ENCODE results near the gene MKI67. TPM values are rescaled to one million over a fixed set of nuclear protein-coding genes. Genes with fewer than 3 reads are reported as not detected.
A peak's percentile ranks its signal among the peaks of the same experiment; 100 is the strongest.

The MKI67 gene
- polyA plus RNA-seq, 2 of the 4 experiments (the other 2 are of a cell fraction), result 33.8 to 51.7 TPM

DNA sequence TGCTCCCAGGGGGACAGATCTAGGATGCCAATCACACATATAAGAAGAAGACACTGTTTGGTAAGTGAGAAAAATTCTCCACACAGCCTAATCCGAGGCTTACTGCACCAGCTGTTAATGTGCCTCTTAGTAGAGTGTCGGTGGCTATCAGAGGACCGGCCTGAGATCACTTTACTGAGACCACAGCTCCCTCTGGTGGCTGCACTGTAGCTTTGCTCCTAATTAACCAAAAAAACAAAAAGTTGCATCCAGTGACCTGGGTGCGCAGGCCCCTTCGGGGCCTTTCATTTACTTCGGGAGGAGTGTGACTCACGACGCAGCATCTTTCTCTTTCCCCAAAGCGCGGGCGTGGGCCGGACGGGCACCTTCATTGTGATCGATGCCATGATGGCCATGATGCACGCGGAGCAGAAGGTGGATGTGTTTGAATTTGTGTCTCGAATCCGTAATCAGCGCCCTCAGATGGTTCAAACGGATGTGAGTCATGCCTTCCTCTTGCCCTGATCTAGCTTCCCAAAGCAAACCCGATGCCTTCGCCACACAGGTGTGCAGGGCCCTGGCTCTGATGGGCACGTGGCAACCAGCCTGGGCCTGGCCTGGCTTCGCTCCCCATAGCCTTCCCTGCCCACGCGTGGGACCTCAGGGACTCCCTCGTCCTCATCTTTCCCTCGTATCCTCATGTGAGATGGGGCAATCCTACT, 56.7 kb downstream of the MKI67 start (continued):
- TF ChIP-seq, protein P1, sequence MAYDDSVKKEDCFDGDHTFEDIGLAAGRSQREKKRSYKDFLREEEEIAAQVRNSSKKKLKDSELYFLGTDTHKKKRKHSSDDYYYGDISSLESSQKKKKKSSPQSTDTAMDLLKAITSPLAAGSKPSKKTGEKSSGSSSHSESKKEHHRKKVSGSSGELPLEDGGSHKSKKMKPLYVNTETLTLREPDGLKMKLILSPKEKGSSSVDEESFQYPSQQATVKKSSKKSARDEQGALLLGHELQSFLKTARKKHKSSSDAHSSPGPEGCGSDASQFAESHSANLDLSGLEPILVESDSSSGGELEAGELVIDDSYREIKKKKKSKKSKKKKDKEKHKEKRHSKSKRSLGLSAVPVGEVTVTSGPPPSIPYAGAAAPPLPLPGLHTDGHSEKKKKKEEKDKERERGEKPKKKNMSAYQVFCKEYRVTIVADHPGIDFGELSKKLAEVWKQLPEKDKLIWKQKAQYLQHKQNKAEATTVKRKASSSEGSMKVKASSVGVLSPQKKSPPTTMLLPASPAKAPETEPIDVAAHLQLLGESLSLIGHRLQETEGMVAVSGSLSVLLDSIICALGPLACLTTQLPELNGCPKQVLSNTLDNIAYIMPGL (CRISPR knock-in tag; IDR thresholded peaks at IDR 0.05; ENCODE audit: borderline replicate concordance), result no peak

DNA sequence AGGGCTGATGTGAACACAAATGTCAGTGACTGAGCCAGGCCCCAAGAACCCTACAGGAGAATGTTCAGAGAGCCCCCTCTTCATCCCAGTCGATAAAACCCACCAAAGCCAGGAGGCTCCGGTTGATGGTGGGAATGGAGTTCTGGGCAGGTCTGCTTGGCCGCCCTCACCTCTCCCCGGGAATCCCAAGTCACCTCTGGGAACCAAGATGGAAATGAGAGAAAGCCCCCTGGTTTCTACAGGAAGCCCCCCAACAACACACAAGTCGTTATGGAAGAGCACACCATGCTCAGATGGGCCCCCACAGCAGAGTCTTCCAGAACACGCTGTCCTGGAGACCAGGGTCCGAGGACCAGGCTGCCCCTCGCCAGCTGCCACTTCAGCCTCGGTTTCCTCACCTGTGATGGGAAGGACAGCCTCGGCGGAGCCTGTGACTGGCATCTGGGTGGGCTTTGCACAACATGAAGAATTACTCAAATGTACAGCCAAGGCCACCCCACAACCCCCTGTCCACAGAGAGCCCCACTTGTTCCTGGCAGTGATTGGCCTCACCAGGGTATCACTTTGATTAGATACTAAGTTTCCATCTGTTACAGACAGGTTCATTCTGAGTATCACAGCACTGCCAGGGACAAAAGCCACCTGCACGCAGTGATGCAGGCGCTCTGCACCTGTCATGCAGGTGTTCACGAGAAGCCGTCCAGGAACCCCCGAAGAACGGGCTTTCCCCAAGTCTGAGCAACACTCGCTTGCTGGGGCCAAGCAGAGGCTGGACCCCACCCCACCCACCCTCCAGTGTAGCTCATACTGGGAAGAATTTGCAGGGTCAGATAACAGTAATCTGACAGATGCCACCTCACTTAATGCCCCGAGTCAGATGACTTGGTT, 57.6 kb downstream of the MKI67 start:
- H3K4me3 ChIP-seq, result no peak overlapping the region
- no peak for TF ChIP-seq POLR2A (IDR thresholded peaks at IDR 0.05; ENCODE audit: low read length)
- TF ChIP-seq, protein P2, sequence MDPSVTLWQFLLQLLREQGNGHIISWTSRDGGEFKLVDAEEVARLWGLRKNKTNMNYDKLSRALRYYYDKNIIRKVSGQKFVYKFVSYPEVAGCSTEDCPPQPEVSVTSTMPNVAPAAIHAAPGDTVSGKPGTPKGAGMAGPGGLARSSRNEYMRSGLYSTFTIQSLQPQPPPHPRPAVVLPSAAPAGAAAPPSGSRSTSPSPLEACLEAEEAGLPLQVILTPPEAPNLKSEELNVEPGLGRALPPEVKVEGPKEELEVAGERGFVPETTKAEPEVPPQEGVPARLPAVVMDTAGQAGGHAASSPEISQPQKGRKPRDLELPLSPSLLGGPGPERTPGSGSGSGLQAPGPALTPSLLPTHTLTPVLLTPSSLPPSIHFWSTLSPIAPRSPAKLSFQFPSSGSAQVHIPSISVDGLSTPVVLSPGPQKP (IDR thresholded peaks at IDR 0.05; ENCODE audit: low read depth, low read length), result no peak
- TF ChIP-seq NR3C1 (IDR thresholded peaks at IDR 0.05), result no peak
- TF ChIP-seq ZFP36 (IDR thresholded peaks at IDR 0.05; ENCODE audit: borderline replicate concordance, partially characterized antibody), result no peak
- no peak for TF ChIP-seq EHMT2 (IDR thresholded peaks at IDR 0.05; ENCODE audit: low read depth)
- TF ChIP-seq MYC (IDR thresholded peaks at IDR 0.05; ENCODE audit: borderline replicate concordance, low read length), result no peak
- TF ChIP-seq MAZ (IDR thresholded peaks at IDR 0.05; ENCODE audit: borderline replicate concordance, low read depth, low read length), result no peak
- TF ChIP-seq CBX2 (IDR thresholded peaks at IDR 0.05; ENCODE audit: borderline replicate concordance, low read depth), result no peak
- no peak for TF ChIP-seq JUNB (IDR thresholded peaks at IDR 0.05)
- TF ChIP-seq, protein P3, sequence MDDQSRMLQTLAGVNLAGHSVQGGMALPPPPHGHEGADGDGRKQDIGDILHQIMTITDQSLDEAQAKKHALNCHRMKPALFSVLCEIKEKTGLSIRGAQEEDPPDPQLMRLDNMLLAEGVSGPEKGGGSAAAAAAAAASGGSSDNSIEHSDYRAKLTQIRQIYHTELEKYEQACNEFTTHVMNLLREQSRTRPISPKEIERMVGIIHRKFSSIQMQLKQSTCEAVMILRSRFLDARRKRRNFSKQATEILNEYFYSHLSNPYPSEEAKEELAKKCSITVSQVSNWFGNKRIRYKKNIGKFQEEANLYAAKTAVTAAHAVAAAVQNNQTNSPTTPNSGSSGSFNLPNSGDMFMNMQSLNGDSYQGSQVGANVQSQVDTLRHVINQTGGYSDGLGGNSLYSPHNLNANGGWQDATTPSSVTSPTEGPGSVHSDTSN (IDR thresholded peaks at IDR 0.05), result no peak

DNA sequence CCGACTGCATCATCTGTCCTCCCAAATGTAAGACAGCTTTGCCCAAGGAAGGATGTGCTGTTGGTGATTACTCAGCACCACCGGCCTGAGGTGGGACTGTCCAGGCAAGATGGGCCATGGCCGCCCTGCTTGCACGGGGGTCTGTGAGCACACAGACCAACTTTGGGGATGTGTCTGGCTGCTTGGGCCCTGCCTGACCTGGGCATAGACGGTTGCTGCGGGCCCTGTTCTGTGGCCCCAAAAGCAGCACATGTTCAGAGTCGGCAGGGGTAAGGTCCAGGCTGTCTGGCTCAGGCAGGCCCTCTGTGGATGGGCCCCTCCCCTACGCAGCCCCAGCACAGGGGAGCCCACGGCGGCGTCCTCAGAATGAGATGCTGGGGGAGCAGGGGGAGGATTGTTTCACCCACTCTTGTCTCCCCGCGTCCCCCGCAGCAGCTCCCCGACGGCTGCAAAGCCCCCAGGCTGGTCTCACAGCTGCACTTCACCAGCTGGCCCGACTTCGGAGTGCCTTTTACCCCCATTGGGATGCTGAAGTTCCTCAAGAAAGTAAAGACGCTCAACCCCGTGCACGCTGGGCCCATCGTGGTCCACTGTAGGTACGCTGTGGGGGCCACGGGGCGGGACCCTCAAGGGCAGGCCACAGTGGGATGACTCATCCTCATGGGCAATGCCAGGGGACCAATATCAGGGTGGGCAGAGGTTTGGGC, 58.4 kb downstream of the MKI67 start:
- ChIA-PET POLR2A (no interaction called here), CTCF (interaction anchor here (1.0 to 7.0 kb wide), 7 partner anchors 9 to 213 kb away, joined by 3 to 89 read pairs (median 8); partner anchors contain the start of gene PTPRE)
- DNase-seq (ENCODE audit: low read depth in 1 of 2, low spot score in 1 of 2), result no peak
- H3K9me3 ChIP-seq, result no peaks in the 10 kb centered on the region
- 75% methylated on average over 13 of the region's 25 CpGs for WGBS (ENCODE audit: missing lambda C conversion rate)
- no peak overlapping the region for H3K4me3 ChIP-seq
- ATAC-seq, result no peak
- no peak overlapping the region for H3K4me2 ChIP-seq
- no peak for FAIRE-seq
- TF ChIP-seq KDM5A (IDR thresholded peaks at IDR 0.05), result no peak
- no peak for TF ChIP-seq RFX5 (IDR thresholded peaks at IDR 0.05)
- TF ChIP-seq FOSL2 (IDR thresholded peaks at IDR 0.05), result no peak
- 0 out of 2 replicates have a peak, but pooled peaks have one; percentile 8 for TF ChIP-seq FOSL2 (CRISPR knock-in tag; IDR thresholded peaks at IDR 0.05)
- H3K27ac ChIP-seq, result no peak overlapping the region
- H3K4me1 ChIP-seq, result no peaks in the 10 kb centered on the region

More for the DNA sequence above, 57.6 kb downstream of the MKI67 start:
- no peak for ATAC-seq
- Histone ChIP-seq H3K4me2 (no peak overlapping the region), H3K27ac (no peak overlapping the region), H3K9me3 (no peaks in the 10 kb centered on the region), H3K4me1 (no peaks in the 10 kb centered on the region)
- ChIA-PET POLR2A (interaction anchor here (0.7 kb wide), 1 partner anchor 162 kb away, joined by 3 read pairs; the partner anchor contains the start of gene PTPRE), CTCF (interaction anchor here (0.6 to 7.0 kb wide), 47 partner anchors 10 to 390 kb away, joined by 3 to 89 read pairs (median 4); partner anchors contain the start of gene PTPRE)
- WGBS (ENCODE audit: missing lambda C conversion rate), result 81% methylated on average over 12 of the region's 19 CpGs
- DNase-seq (ENCODE audit: low read depth in 1 of 2, low spot score in 1 of 2), result no peak
- FAIRE-seq, result no peak
